T-helper 1 cell treated with Interleukin-12 subunit alpha and Interleukin-12 subunit beta and Interleukin-4 antibody, amounts not matched to agents 30 ng/mL and 1 ng/mL, for 36 hours (primary cell): ENCODE data around the gene HHLA2. TPM values are rescaled to one million over a fixed set of nuclear protein-coding genes. Genes with fewer than 3 reads are reported as not detected.

Experiments used
- intact Hi-C: fragments of 100-400 bp; cut with micrococcal nuclease; formaldehyde crosslinking; loops from one replicate; pipeline ENCODE4 v1.15.1; 2024
- total RNA-seq: library from RNA; stranded (reverse); gene quantifications from 2 replicates; pipeline ENCODE4 v1.2.3, GENCODE V29; 2022

Gene HHLA2
- total RNA-seq, 1 donor from 2014 or later, result 3.3 TPM

GRCh38 chr3:108297647-108298046 is 1.3 kb downstream of the HHLA2 start:
- intact Hi-C loops, result loop anchor here (10.0 kb wide), 1 partner anchor 527 kb away; the partner anchor contains the start of gene TRAT1

DNA sequence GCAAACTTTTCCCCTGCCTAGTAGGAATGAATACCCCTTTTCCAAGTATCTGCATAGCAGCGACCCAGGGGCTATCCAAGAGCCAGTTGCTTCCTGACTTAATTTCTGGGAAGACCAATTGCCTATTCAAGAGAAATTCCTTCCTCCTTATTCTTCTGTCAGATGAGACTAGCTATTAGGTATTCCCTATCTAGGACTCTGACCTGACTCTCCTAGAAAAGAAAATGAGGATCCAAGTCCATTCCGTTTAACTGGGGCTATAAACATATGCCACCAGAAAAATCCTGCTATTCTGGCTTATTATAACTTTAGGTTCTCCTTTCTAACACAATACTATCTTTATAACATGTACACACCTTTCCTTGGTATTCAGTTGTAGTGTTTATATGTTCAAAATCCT is 1.7 kb downstream of the HHLA2 start:
- intact Hi-C loops, result loop anchor here (10.0 kb wide), 1 partner anchor 527 kb away; the partner anchor contains the start of gene TRAT1

DNA sequence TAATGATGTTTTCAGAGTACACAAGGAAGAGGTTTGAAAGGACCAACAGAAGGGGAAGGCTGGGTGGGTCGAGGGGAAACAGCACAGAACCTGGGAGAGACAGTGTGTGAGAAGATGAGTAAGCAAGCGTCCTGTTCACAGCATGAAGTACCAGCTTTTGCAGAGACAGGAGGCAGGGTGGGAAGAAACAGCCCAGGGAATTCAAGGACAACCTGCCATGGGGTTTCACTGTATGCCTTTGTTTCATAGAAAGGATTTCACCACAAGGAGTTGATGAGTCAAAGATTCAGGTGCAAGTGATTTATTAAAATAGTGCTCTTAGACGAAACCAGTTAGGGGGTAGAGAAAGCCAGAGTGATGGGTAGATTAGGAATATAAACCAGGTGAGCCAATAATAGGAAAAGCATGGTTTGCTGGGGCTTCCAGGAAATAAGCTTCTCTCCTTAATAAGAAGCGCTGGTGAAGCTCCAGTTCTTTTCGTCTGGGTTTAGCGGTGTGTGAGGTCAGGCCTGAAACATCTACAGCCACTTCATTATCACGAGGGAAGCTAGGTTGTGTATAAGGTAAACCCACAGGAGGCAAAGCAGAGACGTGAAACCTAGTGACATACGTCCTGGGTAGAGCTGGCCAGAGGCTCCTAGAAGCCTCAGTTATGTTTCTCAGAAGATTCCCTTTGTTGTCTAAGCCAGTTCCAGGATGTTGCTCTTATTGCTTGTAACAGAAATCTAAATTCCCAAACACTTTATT is 3.9 kb downstream of the HHLA2 start:
- intact Hi-C loops, result loop anchor here (2.0 kb wide), 1 partner anchor 77 kb away; the partner anchor contains the start of gene IFT57

GRCh38 chr3:108301695-108302404 is 5.5 kb downstream of the HHLA2 start:
- intact Hi-C loops, result loop anchor here (1.0 to 2.0 kb wide), 3 partner anchors 9 to 175 kb away; partner anchors contain the start of gene IFT57

DNA sequence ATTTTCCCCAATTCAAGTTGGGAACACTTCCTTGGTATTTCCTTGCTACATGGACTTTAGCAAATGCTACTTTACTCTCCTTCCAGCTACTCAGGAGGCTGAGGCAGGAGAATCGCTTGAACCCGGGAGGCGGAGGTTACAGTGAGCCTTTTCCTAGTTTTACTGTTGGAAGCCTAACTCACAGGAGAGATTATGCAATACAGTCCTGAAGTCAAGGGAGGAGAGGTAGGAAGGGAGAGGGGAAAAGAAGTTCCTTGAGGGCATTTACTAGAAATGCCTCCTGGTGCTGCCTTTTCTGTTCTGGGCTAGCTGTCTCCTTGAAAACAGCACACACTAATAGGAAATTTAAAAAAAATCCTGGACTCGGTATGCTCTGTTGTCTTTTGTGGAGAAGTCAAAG is 6.2 kb downstream of the HHLA2 start:
- intact Hi-C loops, result no loop called here

DNA sequence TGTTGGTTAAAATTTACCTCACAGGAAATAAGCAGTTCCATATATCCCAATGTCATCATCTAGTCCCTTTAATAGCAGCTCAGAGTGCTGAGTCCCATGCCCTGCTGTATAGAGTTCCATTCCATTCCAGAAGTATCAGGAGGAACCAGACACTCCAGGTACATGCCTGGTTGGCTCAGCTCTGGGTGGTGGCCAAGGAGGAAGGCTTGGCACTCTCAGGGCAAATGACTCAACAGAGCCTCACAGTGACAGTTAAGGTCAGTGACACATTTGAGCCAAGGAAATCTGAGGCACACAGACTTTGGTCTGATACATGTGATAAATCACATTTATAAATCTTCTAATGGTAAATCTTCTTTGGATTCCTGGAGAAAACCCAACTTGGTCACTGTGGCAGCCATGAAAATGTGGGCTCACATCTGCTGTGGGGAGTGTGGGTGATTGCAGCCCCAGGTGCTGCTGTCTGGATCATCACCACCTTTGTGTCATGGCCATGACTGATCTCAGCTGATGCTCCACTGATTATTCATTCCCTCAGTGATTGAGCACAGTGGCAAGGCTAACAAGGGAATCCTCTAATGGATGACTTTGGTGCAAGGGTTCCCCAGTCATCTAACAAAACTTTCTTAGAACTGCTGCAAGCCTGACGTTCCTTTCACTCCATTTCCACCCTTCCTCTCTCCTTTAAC is 9.3 kb downstream of the HHLA2 start:
- intact Hi-C loops, result no loop called here

DNA sequence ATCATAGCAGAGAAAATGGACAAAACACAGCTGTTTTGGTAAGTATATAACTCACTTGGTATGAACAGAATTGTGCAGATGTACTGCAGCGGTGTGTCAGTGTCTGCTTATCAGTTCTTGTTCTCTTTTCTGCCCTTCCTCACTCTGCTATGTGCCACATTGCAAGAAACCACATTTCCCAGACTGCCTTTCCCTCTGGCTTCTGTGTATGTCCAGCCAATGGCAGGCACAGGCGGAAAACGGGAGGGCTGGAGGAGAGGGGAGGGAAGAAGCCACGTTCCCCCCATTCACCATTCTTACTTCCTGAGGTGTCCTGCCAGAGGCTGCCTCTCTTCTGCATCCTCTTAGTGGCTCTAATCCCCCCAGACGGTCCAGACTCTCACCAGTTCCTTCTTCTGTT is 15.4 kb downstream of the HHLA2 start:
- intact Hi-C loops, result no loop called here

DNA sequence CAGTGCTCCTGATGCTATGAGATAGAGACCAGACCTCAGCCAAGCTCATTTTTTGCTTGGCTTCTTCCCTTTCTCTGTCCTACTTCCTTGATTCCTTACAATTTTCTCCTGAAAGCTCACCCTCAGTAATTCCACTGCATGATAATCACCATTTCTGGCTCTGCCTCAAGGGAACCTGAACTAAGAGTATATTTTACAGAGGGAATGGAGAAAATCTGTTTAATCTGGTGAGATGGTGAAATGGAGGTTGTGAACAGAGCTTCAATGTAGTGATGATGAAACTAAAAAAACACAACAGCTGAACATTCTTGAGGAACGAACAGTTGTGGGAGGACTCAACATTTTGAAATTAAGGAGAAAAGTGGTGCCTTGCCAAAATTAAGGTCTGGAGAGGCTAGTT is 16.3 kb downstream of the HHLA2 start:
- intact Hi-C loops, result no loop called here

DNA sequence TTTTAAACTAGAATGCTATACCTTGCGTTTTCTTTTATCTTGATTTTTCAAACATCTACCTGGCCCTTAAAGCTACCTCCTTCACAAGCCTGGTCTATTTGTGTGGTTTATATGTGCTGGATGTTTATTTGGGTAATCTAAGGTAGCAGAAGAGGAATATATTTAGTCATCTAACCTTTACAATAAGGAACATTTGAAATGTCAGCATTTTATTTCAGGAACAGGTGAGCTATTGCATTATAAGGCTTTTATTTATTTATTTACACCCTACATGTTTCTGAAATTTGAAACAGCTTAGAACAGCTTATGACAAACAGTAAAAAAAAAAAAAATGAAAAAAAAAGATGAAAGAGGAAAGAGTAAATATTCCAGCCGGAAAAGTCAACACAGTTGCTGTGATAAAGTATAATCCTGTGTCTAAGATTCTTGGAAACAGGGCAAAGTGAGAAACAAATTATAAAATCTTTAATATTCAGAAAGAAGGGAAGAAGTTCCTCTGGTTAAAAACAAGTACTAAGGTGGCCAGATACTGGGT is 19.5 kb downstream of the HHLA2 start:
- intact Hi-C loops, result no loop called here

DNA sequence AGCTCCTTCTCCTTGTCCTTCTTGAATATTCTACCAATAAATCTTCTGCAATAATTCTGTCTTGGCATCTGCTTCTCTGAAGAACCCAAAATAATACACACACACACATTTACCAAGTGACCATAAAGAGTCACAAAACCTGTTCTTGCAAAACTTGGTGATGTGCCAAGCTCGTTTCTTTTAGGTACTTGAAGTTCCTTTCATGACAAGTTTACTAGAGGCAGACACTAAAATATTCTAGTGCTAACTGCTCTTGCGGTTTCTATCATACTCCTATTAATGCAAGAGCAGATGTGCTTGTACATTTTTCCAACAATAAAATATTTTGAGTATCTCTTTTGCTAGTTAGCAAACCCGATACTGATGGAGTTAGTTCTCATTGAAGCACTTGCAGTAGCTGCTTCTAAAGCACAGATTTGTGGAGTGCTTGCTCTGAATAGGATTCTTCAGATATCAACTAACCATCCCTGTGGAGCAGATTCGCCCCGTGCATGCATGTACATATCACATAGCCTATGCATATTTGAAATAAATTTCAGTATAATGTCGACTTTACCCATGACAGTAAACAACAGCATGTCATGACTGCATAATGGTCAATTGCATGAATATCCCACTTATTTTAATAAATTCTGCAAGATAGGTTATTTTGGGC is 23.2 kb downstream of the HHLA2 start:
- intact Hi-C loops, result loop anchor here (1.0 kb wide), 1 partner anchor 10 kb away; no protein-coding TSS in a partner anchor

GRCh38 chr3:108320746-108321350 is 24.5 kb downstream of the HHLA2 start:
- intact Hi-C loops, result no loop called here

- intact Hi-C loops, result no loop called here
Observed at GRCh38 chr3:108322352-108322751, 26.0 kb downstream of the HHLA2 start.

DNA sequence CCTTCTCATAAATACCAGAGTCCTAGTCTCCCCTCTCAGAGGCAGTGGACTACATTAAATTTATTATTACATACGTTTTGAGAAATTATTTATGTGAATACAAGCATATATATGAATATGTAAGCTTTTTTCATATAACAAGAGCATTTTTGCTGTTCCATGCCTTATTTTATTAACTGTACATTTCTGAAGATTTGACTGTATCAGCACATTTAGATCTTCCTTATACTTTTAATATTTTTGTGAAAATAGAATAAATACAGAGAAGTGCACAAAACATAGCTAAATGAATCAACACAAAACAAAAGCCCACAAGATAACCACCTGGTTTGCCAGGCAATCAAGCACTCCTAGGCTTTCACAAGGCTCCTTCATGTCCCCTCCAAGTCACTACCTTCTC is 27.8 kb downstream of the HHLA2 start:
- intact Hi-C loops, result no loop called here

- intact Hi-C loops, result no loop called here
Observed at GRCh38 chr3:108327168-108327567, 30.8 kb downstream of the HHLA2 start.

DNA sequence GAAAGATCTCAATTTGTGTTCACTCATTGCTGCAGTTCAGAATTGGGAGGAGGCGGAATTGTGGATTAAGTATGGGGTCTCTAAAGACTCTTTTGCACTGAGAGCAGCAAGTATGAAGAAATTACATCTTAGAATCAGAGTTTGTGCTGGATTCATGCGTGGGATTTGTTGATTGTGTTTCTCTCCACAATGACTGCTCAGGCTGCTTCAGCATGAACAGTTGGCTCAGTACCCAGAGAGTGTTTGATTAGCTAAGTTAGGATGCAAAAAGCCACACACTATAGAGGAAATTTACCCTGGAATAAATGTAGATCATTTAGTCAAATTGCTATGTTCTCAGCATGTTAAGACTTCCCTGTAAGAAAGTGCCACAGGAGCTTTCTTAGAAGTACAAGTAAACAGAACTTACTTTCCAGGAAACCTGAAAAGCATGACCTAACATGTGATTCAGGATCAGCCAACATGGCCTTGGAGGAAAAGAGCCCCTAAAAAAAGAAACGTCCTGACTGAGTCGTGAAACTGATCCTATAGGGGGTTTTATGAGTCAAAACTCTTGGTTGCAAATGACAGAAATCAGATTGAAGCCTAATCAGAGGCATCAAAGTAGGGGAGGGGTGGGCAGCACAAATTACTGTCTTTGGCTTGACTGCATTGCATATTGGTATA is 32.6 kb downstream of the HHLA2 start:
- intact Hi-C loops, result loop anchor here (1.0 to 2.0 kb wide), 3 partner anchors 10 to 36 kb away; no protein-coding TSS in a partner anchor

GRCh38 chr3:108329508-108329907 is 33.2 kb downstream of the HHLA2 start:
- intact Hi-C loops, result loop anchor here (1.0 to 2.0 kb wide), 3 partner anchors 10 to 36 kb away; no protein-coding TSS in a partner anchor

GRCh38 chr3:108329947-108330346 is 33.6 kb downstream of the HHLA2 start:
- intact Hi-C loops, result loop anchor here (1.0 to 2.0 kb wide), 3 partner anchors 11 to 37 kb away; no protein-coding TSS in a partner anchor

DNA sequence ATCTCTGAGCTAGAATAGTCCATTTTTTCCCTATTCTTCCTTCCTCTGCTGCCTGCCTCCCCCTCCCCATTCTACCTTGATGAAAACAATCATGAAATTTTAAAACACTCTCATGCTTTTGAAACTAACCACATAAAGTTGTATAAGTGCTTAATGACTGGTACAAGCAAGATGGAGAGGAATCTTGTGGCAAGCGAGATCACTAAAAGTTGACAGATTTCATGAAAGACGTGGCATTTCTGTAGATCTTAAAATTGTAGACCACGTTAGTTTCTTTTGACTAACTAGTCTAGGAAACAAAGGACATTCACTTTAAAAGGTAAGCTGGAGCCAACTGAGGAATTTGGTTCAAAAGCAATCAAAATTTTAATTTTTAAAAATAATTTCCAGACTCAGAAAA is 35.4 kb downstream of the HHLA2 start:
- intact Hi-C loops, result no loop called here

GRCh38 chr3:108333961-108334360 is 37.6 kb downstream of the HHLA2 start:
- intact Hi-C loops, result no loop called here

DNA sequence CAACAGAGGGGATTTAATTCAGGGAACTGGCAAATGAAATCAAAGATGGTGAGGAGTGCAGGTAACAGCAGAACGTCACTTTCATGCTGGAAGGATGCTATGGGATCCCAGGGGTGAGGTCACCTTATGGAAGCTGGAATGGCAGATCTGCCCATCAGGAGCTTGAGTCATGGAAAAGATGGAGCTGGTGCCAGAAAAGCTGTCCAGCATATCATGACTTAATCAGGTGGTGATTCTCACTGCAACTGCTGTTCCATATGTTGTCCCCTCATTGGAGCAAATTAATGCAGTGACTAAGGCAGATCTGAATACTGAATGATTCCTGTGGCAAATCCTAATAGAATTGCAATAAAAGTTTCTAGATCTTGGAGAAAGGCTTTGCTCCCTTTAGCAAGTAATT is 38.4 kb downstream of the HHLA2 start:
- intact Hi-C loops, result no loop called here
